ENCODE data around the gene DPM3.
"Not testable (repeated sequence)": the region's sequence is repeated elsewhere in the genome, so short reads cannot be mapped to it uniquely, and the experiment has no call there.

DPM3 gene

DNA sequence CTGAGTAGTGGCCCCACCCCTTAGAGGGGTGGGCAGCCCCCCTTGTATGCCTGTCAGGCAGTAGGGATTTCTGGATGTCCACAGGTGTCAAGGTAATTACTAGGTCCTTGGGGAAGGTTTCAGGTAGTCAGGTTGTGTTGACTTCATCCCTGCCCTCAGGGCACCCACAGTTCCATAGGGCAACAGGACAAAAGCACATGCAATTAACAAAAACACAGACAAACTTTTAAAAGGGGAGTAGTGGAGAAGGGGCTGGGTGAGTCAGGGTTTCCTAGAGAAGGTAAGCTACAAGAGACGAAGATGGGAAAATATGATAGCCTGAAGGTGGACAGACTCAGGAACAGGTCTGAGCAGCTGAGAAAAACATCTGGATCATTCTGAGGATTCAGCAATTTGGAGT is 18.7 kb upstream of the DPM3 start:
- Histone ChIP-seq H3K27ac (ENCODE audit: poor library complexity, severe bottlenecking) (no peak overlapping the region), H3K27me3 (ENCODE audit: insufficient read depth, poor library complexity, severe bottlenecking) (no peaks in the 10 kb centered on the region), H3K9me3 (ENCODE audit: severe bottlenecking) (no peaks in the 10 kb centered on the region), H3K36me3 (ENCODE audit: low read depth) (no peaks in the 10 kb centered on the region), H3K4me3 (ENCODE audit: severe bottlenecking) (no peak overlapping the region), H3K4me1 (ENCODE audit: insufficient read depth, poor library complexity, severe bottlenecking) (no peaks in the 10 kb centered on the region)
- DNase-seq (ENCODE audit: low spot score): no peak
- TF ChIP-seq, protein P1, sequence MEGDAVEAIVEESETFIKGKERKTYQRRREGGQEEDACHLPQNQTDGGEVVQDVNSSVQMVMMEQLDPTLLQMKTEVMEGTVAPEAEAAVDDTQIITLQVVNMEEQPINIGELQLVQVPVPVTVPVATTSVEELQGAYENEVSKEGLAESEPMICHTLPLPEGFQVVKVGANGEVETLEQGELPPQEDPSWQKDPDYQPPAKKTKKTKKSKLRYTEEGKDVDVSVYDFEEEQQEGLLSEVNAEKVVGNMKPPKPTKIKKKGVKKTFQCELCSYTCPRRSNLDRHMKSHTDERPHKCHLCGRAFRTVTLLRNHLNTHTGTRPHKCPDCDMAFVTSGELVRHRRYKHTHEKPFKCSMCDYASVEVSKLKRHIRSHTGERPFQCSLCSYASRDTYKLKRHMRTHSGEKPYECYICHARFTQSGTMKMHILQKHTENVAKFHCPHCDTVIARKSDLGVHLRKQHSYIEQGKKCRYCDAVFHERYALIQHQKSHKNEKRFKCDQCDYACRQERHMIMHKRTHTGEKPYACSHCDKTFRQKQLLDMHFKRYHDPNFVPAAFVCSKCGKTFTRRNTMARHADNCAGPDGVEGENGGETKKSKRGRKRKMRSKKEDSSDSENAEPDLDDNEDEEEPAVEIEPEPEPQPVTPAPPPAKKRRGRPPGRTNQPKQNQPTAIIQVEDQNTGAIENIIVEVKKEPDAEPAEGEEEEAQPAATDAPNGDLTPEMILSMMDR (IDR thresholded peaks at IDR 0.05; ENCODE audit: poor library complexity, severe bottlenecking): no peak
- no peak for ATAC-seq (ENCODE audit: low read depth)

- not testable (repeated sequence) for H3K4me3 ChIP-seq (ENCODE audit: severe bottlenecking); H3K27me3 ChIP-seq (ENCODE audit: insufficient read depth, poor library complexity, severe bottlenecking); DNase-seq (ENCODE audit: low spot score); H3K27ac ChIP-seq (ENCODE audit: poor library complexity, severe bottlenecking); H3K36me3 ChIP-seq (ENCODE audit: low read depth); H3K4me1 ChIP-seq (ENCODE audit: insufficient read depth, poor library complexity, severe bottlenecking); ATAC-seq (ENCODE audit: low read depth); H3K9me3 ChIP-seq (ENCODE audit: severe bottlenecking)
Observed at GRCh38 chr1:155155996-155156643, 15.8 kb upstream of the DPM3 start.

- Histone ChIP-seq H3K4me1 (ENCODE audit: insufficient read depth, poor library complexity, severe bottlenecking) (no peaks in the 10 kb centered on the region), H3K27me3 (ENCODE audit: insufficient read depth, poor library complexity, severe bottlenecking) (no peaks in the 10 kb centered on the region), H3K36me3 (ENCODE audit: low read depth) (no peaks in the 10 kb centered on the region), H3K9me3 (ENCODE audit: severe bottlenecking) (no peaks in the 10 kb centered on the region), H3K4me3 (ENCODE audit: severe bottlenecking) (no peak overlapping the region), H3K27ac (ENCODE audit: poor library complexity, severe bottlenecking) (no peak overlapping the region)
- no peak for DNase-seq (ENCODE audit: low spot score)
- no peak for ATAC-seq (ENCODE audit: low read depth)
- TF ChIP-seq, protein P1 (IDR thresholded peaks at IDR 0.05; ENCODE audit: poor library complexity, severe bottlenecking): no peak
Observed at GRCh38 chr1:155145491-155145890, 5.2 kb upstream of the DPM3 start.

- Histone ChIP-seq H3K27me3 (ENCODE audit: insufficient read depth, poor library complexity, severe bottlenecking) (no peaks in the 10 kb centered on the region), H3K9me3 (ENCODE audit: severe bottlenecking) (no peaks in the 10 kb centered on the region), H3K27ac (ENCODE audit: poor library complexity, severe bottlenecking) (no peak overlapping the region), H3K4me1 (ENCODE audit: insufficient read depth, poor library complexity, severe bottlenecking) (no peaks in the 10 kb centered on the region), H3K4me3 (ENCODE audit: severe bottlenecking) (no peak overlapping the region), H3K36me3 (ENCODE audit: low read depth) (peaks cover 11% of the 10 kb centered on the region)
- TF ChIP-seq, protein P1 (IDR thresholded peaks at IDR 0.05; ENCODE audit: poor library complexity, severe bottlenecking): no peak
- DNase-seq (ENCODE audit: low spot score): no peak
- no peak for ATAC-seq (ENCODE audit: low read depth)
Observed at GRCh38 chr1:155141749-155142148, 1.4 kb upstream of the DPM3 start.

- no peaks in the 10 kb centered on the region for H3K9me3 ChIP-seq (ENCODE audit: severe bottlenecking)
- H3K4me3 ChIP-seq (ENCODE audit: severe bottlenecking): peak overlapping the region; percentile 61
- peak overlapping the region; percentile 86 for H3K27ac ChIP-seq (ENCODE audit: poor library complexity, severe bottlenecking)
- DNase-seq (ENCODE audit: low spot score) (no peak), ATAC-seq (ENCODE audit: low read depth) (no peak)
- H3K4me1 ChIP-seq (ENCODE audit: insufficient read depth, poor library complexity, severe bottlenecking): no peaks in the 10 kb centered on the region
- H3K27me3 ChIP-seq (ENCODE audit: insufficient read depth, poor library complexity, severe bottlenecking): no peaks in the 10 kb centered on the region
- TF ChIP-seq, protein P1 (IDR thresholded peaks at IDR 0.05; ENCODE audit: poor library complexity, severe bottlenecking): no peak
- H3K36me3 ChIP-seq (ENCODE audit: low read depth): peaks cover 11% of the 10 kb centered on the region
Observed at GRCh38 chr1:155140630-155140953, 261 bp upstream of the DPM3 start.

All from RWPE2 (cell line).